ENCODE data around the gene SMAD5. TPM values are rescaled to one million over a fixed set of nuclear protein-coding genes. Genes with fewer than 3 reads are reported as not detected.

Gene SMAD5
- polyA plus RNA-seq, 3 donors: 7.9 to 19.2 (median 17.3) TPM

GRCh38 chr5:136086783-136087566 lies 45.7 kb upstream of the SMAD5 start:
- Histone ChIP-seq H3K27ac (ENCODE audit: low read depth in 1 of 2, low read length in 2 of 2) (no peak overlapping the region), H4K20me1 (ENCODE audit: insufficient read depth, low read length) (no peaks in the 10 kb centered on the region), H2AFZ (ENCODE audit: insufficient read depth, low read depth, low read length, poor library complexity, severe bottlenecking) (no peak overlapping the region), H3K4me2 (replicated peaks; ENCODE audit: extremely low read depth, low read length, poor library complexity, severe bottlenecking) (no peak overlapping the region), H3K79me2 (ENCODE audit: insufficient read depth, low read length) (no peaks in the 10 kb centered on the region), H3K27me3 (ENCODE audit: control insufficient read depth in 2 of 2, insufficient read depth in 2 of 2, low read length in 2 of 2) (peaks cover 1 to 9% of the 10 kb centered on the region in 2 donors), H3K9ac (ENCODE audit: insufficient read depth, low read length, poor library complexity, severe bottlenecking) (no peak overlapping the region), H3K9me3 (replicated peaks in 1 of 2; ENCODE audit: control insufficient read depth in 1 of 2, insufficient read depth in 1 of 2, low read length in 2 of 2) (no peaks in the 10 kb centered on the region), H3K4me1 (ENCODE audit: control insufficient read depth in 1 of 2, insufficient read depth in 2 of 2, low read length in 2 of 2) (no peaks in the 10 kb centered on the region), H3K4me3 (replicated peaks in 1 of 3; ENCODE audit: low read depth in 2 of 3, low read length in 3 of 3) (no peak overlapping the region), H3K36me3 (replicated peaks in 1 of 2; ENCODE audit: control insufficient read depth in 1 of 2, insufficient read depth in 2 of 2, low read length in 2 of 2) (no peaks in the 10 kb centered on the region)
- intact Hi-C loops (cut with micrococcal nuclease): loop anchor here in 1 of 2 donors (10.0 kb wide), 1 partner anchor 112 kb away; no protein-coding TSS in a partner anchor
- Mint-ChIP-seq H3K36me3 (no peaks in the 10 kb centered on the region), H3K4me3 (no peak overlapping the region), H3K4me1 (no peaks in the 10 kb centered on the region), H3K27ac (no peak overlapping the region), H3K27me3 (ENCODE audit: low read depth in 3 of 3) (peaks cover 2 to 11% (median 3%) of the 10 kb centered on the region in 3 donors), H3K9me3 (peaks cover 0 to 2% (median 0%) of the 10 kb centered on the region in 7 donors)
- no peak for TF ChIP-seq CTCF (IDR thresholded peaks at IDR 0.05)
- WGBS (ENCODE audit: insufficient coverage): no CpG with 5 or more reads among the region's 5 CpGs
- no peak for DNase-seq

GRCh38 chr5:136087961-136088871 lies 44.4 kb upstream of the SMAD5 start:
- Mint-ChIP-seq H3K4me1 (no peaks in the 10 kb centered on the region), H3K4me3 (no peak overlapping the region), H3K27ac (peak overlapping the region in 1 of 7 donors; percentile 52), H3K27me3 (ENCODE audit: low read depth in 3 of 3) (peaks cover 4 to 11% (median 6%) of the 10 kb centered on the region in 3 donors), H3K9me3 (peaks cover 0 to 2% (median 0%) of the 10 kb centered on the region in 7 donors), H3K36me3 (no peaks in the 10 kb centered on the region)
- no peak for DNase-seq
- Histone ChIP-seq H3K4me2 (replicated peaks; ENCODE audit: extremely low read depth, low read length, poor library complexity, severe bottlenecking) (no peak overlapping the region), H3K27ac (ENCODE audit: low read depth in 1 of 2, low read length in 2 of 2) (no peak overlapping the region), H3K4me1 (ENCODE audit: control insufficient read depth in 1 of 2, insufficient read depth in 2 of 2, low read length in 2 of 2) (no peaks in the 10 kb centered on the region), H3K36me3 (replicated peaks in 1 of 2; ENCODE audit: control insufficient read depth in 1 of 2, insufficient read depth in 2 of 2, low read length in 2 of 2) (no peaks in the 10 kb centered on the region), H3K4me3 (replicated peaks in 1 of 3; ENCODE audit: low read depth in 2 of 3, low read length in 3 of 3) (no peak overlapping the region), H4K20me1 (ENCODE audit: insufficient read depth, low read length) (no peaks in the 10 kb centered on the region), H2AFZ (ENCODE audit: insufficient read depth, low read depth, low read length, poor library complexity, severe bottlenecking) (no peak overlapping the region), H3K27me3 (ENCODE audit: control insufficient read depth in 2 of 2, insufficient read depth in 2 of 2, low read length in 2 of 2) (peaks cover 0 to 1% of the 10 kb centered on the region in 2 donors), H3K9ac (ENCODE audit: insufficient read depth, low read length, poor library complexity, severe bottlenecking) (no peak overlapping the region), H3K9me3 (replicated peaks in 1 of 2; ENCODE audit: control insufficient read depth in 1 of 2, insufficient read depth in 1 of 2, low read length in 2 of 2) (no peaks in the 10 kb centered on the region), H3K79me2 (ENCODE audit: insufficient read depth, low read length) (no peaks in the 10 kb centered on the region)
- TF ChIP-seq CTCF (IDR thresholded peaks at IDR 0.05): no peak
- WGBS (ENCODE audit: insufficient coverage): 89% methylated on average over 14 of the region's 16 CpGs
- intact Hi-C loops (cut with micrococcal nuclease): loop anchor here in 1 of 2 donors (10.0 kb wide), 1 partner anchor 113 kb away; no protein-coding TSS in a partner anchor

Data from CD14-positive monocyte (primary cell).